ENCODE data around the gene HS1BP3. TPM values are rescaled to one million over a fixed set of nuclear protein-coding genes. Genes with fewer than 3 reads are reported as not detected.

HS1BP3 gene
- total RNA-seq, 1 donor from 2014 or later: 21.0 TPM

DNA sequence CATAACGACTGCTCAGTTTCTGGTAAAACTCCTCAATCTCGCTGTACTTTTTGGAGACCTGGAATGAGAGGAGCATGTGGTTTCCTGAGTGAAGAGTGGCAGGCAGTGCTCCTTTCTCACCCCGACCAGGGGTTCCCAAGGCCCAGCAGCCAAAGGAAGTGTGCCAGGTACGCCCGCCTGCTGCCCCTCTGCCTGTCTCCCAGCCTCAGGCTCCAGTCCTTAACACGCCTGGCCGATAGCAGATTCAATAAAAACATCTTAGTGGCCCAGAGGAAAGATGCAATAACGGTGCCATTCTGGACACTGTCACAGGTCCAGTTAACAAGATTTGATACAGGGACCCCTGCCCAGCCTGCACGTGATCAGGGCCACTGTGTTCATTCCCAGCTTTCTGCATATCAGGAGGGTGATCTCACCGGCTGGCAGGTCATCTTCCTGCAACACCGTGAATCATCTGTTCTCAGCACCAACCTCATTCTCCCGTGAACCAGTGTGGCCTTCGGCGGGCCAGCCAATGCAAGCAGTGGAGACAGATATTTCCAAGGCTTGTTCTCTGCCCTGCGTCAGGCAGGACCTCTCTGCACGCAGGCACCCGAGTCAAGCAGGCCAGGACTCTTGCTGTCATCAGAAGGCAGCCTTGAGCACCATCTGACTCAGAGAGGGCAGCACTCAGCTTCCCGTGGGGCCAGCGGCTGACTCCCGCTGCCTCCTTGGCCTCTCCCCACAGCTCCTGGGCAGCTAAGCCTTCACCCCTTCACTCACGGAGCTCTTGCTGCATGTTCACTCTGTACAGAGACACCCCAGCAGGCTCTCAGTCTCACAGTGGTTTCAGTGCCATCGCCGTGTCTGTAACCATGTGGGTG, 9.5 kb downstream of the HS1BP3 start:
- H3K27me3 Mint-ChIP-seq (ENCODE audit: low read depth, unreplicated experiment): no peaks in the 10 kb centered on the region
- Histone ChIP-seq H3K4me3 (ENCODE audit: insufficient read depth, low read depth, low read length) (no peak overlapping the region), H3K36me3 (ENCODE audit: insufficient read depth, low read length) (no peaks in the 10 kb centered on the region), H3K4me1 (ENCODE audit: insufficient read depth, low read length) (peaks cover 17% of the 10 kb centered on the region), H3K9me3 (ENCODE audit: insufficient read depth, low read depth, low read length) (no peaks in the 10 kb centered on the region), H3K27me3 (ENCODE audit: insufficient read depth, low read length) (no peaks in the 10 kb centered on the region), H3K27ac (ENCODE audit: low read depth, low read length) (peak overlapping the region; percentile 53), H4K20me1 (ENCODE audit: insufficient read depth, low read length) (peaks cover 15% of the 10 kb centered on the region), H3K79me2 (ENCODE audit: insufficient read depth, low read length) (no peaks in the 10 kb centered on the region), H3K9ac (ENCODE audit: low read length) (peak overlapping the region; percentile 71), H2AFZ (ENCODE audit: low read depth, low read length) (no peak overlapping the region), H3K4me2 (ENCODE audit: low read length) (peak overlapping the region; percentile 4)
- peaks cover 7% of the 10 kb centered on the region for H3K36me3 Mint-ChIP-seq (ENCODE audit: low read depth, unreplicated experiment)
- H3K4me3 Mint-ChIP-seq (ENCODE audit: unreplicated experiment): peak overlapping the region; percentile 13
- TF ChIP-seq, protein P1, sequence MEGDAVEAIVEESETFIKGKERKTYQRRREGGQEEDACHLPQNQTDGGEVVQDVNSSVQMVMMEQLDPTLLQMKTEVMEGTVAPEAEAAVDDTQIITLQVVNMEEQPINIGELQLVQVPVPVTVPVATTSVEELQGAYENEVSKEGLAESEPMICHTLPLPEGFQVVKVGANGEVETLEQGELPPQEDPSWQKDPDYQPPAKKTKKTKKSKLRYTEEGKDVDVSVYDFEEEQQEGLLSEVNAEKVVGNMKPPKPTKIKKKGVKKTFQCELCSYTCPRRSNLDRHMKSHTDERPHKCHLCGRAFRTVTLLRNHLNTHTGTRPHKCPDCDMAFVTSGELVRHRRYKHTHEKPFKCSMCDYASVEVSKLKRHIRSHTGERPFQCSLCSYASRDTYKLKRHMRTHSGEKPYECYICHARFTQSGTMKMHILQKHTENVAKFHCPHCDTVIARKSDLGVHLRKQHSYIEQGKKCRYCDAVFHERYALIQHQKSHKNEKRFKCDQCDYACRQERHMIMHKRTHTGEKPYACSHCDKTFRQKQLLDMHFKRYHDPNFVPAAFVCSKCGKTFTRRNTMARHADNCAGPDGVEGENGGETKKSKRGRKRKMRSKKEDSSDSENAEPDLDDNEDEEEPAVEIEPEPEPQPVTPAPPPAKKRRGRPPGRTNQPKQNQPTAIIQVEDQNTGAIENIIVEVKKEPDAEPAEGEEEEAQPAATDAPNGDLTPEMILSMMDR (IDR thresholded peaks at IDR 0.05; ENCODE audit: insufficient read depth, low read depth, low read length): no peak
- no peak for TF ChIP-seq EZH2 (IDR thresholded peaks at IDR 0.05; ENCODE audit: insufficient read depth, low read length)
- peaks cover 14% of the 10 kb centered on the region for H3K4me1 Mint-ChIP-seq (ENCODE audit: low read depth, unreplicated experiment)
- H3K27ac Mint-ChIP-seq (ENCODE audit: unreplicated experiment): peak overlapping the region; percentile 77
- no peaks in the 10 kb centered on the region for H3K9me3 Mint-ChIP-seq (ENCODE audit: unreplicated experiment)
- DNase-seq (ENCODE audit: low read depth): peak; percentile 87
- peak; percentile 29 for FAIRE-seq

DNA sequence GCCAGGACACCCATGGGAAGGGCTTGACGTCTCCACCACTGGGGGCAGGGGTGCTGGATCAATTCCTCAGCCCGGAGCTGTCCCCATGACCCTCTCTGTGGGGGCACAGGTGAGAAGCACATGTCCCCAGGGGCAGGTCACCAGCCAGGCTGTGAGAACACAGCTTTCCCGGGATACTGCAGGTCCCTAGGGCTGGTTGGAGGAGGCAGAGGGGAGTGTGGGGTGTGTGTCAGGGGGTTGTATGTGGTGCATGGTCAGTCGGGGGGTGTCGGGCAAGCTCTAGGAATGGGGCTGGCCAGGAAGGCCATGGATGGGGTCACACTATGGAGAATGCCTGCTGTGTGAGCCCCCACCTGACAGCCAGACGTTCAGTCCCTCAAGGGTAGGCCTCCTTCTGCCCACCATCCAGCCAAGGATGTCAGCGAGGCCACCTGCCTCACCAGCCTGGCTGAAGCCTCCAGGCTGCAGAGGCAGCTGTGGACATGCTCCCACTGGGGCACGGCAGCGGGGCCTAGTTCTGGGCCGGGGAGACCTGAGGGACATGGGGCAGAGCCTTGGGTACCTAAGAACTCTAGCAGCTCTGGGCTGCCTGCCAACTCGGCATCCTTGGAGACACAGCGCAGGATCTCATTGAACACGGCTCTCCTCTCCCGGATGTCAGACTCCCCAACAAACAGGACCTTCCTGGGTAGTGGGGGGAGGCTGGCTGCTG, 10.3 kb downstream of the HS1BP3 start:
- FAIRE-seq: no peak

More for the DNA sequence above, 10.3 kb downstream of the HS1BP3 start:
- H3K4me1 Mint-ChIP-seq (ENCODE audit: low read depth, unreplicated experiment): peaks cover 16% of the 10 kb centered on the region
- Histone ChIP-seq H3K4me2 (ENCODE audit: low read length) (peak overlapping the region; percentile 4), H3K27ac (ENCODE audit: low read depth, low read length) (no peak overlapping the region), H2AFZ (ENCODE audit: low read depth, low read length) (no peak overlapping the region), H3K9ac (ENCODE audit: low read length) (peak overlapping the region; percentile 71), H3K4me3 (ENCODE audit: insufficient read depth, low read depth, low read length) (no peak overlapping the region), H3K4me1 (ENCODE audit: insufficient read depth, low read length) (peaks cover 19% of the 10 kb centered on the region), H3K36me3 (ENCODE audit: insufficient read depth, low read length) (no peaks in the 10 kb centered on the region), H3K27me3 (ENCODE audit: insufficient read depth, low read length) (no peaks in the 10 kb centered on the region), H3K79me2 (ENCODE audit: insufficient read depth, low read length) (no peaks in the 10 kb centered on the region), H4K20me1 (ENCODE audit: insufficient read depth, low read length) (peaks cover 15% of the 10 kb centered on the region), H3K9me3 (ENCODE audit: insufficient read depth, low read depth, low read length) (no peaks in the 10 kb centered on the region)
- H3K36me3 Mint-ChIP-seq (ENCODE audit: low read depth, unreplicated experiment): peaks cover 9% of the 10 kb centered on the region
- H3K27ac Mint-ChIP-seq (ENCODE audit: unreplicated experiment): peak overlapping the region; percentile 69
- no peaks in the 10 kb centered on the region for H3K9me3 Mint-ChIP-seq (ENCODE audit: unreplicated experiment)
- H3K4me3 Mint-ChIP-seq (ENCODE audit: unreplicated experiment): no peak overlapping the region
- DNase-seq (ENCODE audit: low read depth): no peak
- H3K27me3 Mint-ChIP-seq (ENCODE audit: low read depth, unreplicated experiment): no peaks in the 10 kb centered on the region
- no peak for TF ChIP-seq EZH2 (IDR thresholded peaks at IDR 0.05; ENCODE audit: insufficient read depth, low read length)
- TF ChIP-seq, protein P1 (IDR thresholded peaks at IDR 0.05; ENCODE audit: insufficient read depth, low read depth, low read length): no peak

All from astrocyte (in vitro differentiated cells and primary cell).